ENCODE data around the gene HDGF. TPM values are rescaled to one million over a fixed set of nuclear protein-coding genes. Genes with fewer than 3 reads are reported as not detected.

The HDGF gene
- total and polyA plus RNA-seq, 10 donors, result 48.8 to 143 (median 95.6) TPM

DNA sequence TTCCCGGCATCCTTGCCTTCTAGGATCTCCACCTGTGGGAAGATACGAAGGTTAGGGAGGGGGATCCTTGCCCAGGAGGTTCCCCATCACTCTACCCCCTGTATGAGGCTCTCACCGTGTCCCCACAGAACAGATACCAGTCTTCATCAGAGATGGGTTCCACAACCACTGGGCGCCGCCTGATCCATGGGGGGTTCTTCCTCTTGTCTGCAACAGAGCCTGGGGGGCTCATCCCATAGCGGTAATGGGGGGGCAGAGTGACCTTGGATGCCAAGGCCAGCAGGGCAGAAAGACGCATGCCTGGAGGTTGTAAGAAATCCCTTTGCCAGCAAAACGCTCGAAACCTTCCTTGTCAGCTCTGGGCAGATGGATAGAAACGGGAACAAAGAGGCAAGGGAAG, 13.1 kb downstream of the HDGF start:
- Histone ChIP-seq H3K4me1 (peaks cover 11 to 46% (median 22%) of the 10 kb centered on the region in 6 donors), H3K9me3 (no peaks in the 10 kb centered on the region), H3K27me3 (replicated peaks in 1 of 7) (no peaks in the 10 kb centered on the region), H3K4me3 (no peak overlapping the region), H3K27ac (no peak overlapping the region), H3K36me3 (peaks cover 0 to 72% (median 39%) of the 10 kb centered on the region in 6 donors)
- intact Hi-C loops (cut with DNase I; ENCODE audit: low total_unique reads), result no loop called here
- 82 to 91% (median 85%) methylated on average over 10 of the region's 10 CpGs for WGBS, 5 donors
- DNase-seq, result peak; percentile 69
- TF ChIP-seq POLR2A (IDR thresholded peaks at IDR 0.05), result no peak

DNA sequence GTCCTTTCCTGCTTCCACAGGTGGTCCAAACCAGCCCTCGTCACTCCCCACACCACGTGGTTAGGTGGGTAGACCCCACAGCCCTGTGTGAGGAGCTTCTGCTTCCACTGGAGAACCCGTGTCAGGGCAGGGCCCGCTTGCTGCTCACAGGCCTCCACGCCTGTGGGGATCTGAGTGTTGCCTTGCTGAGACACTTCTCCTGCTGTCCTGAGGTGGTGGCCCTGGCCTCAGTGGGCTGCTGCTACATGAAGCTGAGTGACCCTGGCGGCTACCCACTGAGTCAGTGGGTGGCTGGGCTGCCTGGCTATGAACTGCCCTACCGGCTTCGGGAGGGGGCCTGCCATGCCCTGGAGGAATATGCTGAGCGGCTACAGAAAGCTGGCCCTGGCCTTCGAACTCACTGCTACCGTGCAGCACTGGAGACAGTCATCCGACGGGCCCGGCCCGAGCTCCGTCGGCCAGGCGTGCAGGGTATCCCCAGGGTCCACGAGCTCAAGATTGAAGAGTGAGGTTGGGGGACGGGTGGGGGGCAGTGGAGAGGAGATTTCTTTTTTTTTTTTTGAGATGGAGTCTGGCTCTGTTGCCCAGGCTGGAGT, 17.4 kb downstream of the HDGF start:
- 94 to 97% (median 94%) methylated on average over 16 to 20 of the region's 20 CpGs for WGBS, 5 donors
- H3K36me3 ChIP-seq, result peaks cover 0 to 72% (median 34%) of the 10 kb centered on the region in 6 donors

DNA sequence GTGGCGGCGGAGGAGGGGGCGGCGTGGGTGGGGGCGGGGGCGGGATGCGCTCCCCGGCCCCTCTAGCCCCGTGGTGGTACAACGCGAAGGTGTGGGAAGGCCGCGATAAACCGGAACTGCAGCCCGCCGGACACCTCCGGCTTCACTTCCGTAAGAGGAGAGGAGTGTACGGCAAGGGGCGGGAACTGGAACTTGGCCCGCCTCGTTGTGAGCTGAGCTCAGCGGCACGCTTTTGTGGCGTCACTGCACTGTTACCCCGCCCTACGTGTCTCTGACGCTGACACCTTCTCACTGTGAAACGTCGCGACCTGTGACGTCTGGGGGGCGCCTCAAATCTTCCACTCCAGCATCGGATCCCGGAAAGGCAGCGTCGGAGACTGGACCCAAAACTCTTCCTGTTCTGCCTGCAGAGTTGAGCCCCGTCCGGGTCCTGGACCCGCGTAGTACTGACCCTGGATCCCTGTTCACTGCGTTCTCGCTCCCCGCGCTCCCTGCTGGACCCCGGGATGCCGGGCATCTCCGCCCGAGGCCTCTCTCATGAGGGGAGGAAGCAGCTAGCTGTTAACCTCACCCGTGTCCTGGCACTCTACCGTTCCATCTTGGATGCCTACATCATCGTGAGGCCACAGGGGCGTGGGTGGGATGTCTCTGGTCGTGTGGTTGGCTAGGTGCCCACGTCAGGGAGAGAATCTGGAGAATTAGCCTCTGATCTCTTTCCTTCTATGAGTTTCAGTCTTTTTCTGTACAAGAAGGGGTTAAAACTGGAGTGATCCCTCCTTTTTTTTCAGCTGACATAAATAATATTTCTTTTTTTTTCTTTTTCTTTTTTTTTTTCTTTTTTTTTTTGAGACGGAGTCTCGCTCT, 22.6 kb downstream of the HDGF start, which contains the start of gene ISG20L2:
Gene ISG20L2 (minus strand): TSS at position 168 of the 864 bp plus-strand sequence. CDS start 1,114 bp downstream, outside the sequence.
- intact Hi-C loops (cut with DNase I; ENCODE audit: low total_unique reads), result loop anchor here (10.0 kb wide), 1 partner anchor 156 kb away; no protein-coding TSS in a partner anchor
- WGBS, 5 donors, result 2 to 3% (median 3%) methylated on average over 41 to 57 of the region's 57 CpGs

More for the DNA sequence above, 17.4 kb downstream of the HDGF start:
- peak; percentile 65 for DNase-seq
- no peak overlapping the region for H3K27ac ChIP-seq
- peaks cover 0 to 26% (median 9%) of the 10 kb centered on the region in 6 donors for H3K4me1 ChIP-seq
- H3K4me3 ChIP-seq, result no peak overlapping the region
- no peak for TF ChIP-seq POLR2A (IDR thresholded peaks at IDR 0.05)
- TF ChIP-seq, protein P1, sequence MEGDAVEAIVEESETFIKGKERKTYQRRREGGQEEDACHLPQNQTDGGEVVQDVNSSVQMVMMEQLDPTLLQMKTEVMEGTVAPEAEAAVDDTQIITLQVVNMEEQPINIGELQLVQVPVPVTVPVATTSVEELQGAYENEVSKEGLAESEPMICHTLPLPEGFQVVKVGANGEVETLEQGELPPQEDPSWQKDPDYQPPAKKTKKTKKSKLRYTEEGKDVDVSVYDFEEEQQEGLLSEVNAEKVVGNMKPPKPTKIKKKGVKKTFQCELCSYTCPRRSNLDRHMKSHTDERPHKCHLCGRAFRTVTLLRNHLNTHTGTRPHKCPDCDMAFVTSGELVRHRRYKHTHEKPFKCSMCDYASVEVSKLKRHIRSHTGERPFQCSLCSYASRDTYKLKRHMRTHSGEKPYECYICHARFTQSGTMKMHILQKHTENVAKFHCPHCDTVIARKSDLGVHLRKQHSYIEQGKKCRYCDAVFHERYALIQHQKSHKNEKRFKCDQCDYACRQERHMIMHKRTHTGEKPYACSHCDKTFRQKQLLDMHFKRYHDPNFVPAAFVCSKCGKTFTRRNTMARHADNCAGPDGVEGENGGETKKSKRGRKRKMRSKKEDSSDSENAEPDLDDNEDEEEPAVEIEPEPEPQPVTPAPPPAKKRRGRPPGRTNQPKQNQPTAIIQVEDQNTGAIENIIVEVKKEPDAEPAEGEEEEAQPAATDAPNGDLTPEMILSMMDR (IDR thresholded peaks at IDR 0.05 in 8 of 11, conservative IDR thresholded peaks at IDR 0.05 in 3 of 11), result no peak
- TF ChIP-seq POLR2AphosphoS5 (IDR thresholded peaks at IDR 0.05), result peak in 2 of 3 donors; percentile 25 to 62
- intact Hi-C loops (cut with DNase I; ENCODE audit: low total_unique reads), result no loop called here
- H3K9me3 ChIP-seq, result no peaks in the 10 kb centered on the region
- no peaks in the 10 kb centered on the region for H3K27me3 ChIP-seq (replicated peaks in 1 of 7)

More for the DNA sequence above, 22.6 kb downstream of the HDGF start, which contains the start of gene ISG20L2:
- peaks cover 36 to 65% (median 52%) of the 10 kb centered on the region in 6 donors for H3K4me1 ChIP-seq
- peak within 1 kb of the TSS; percentile 96 to 99 (median 98) for H3K27ac ChIP-seq
- H3K4me3 ChIP-seq, result peak within 1 kb of the TSS; percentile 59 to 90 (median 78)
- TF ChIP-seq, protein P1 (IDR thresholded peaks at IDR 0.05 in 8 of 11, conservative IDR thresholded peaks at IDR 0.05 in 3 of 11), result peak in 2 of 11 experiments; percentile 27 to 35
- TF ChIP-seq POLR2A (IDR thresholded peaks at IDR 0.05) (peak in 1 of 3 donors; percentile 19), POLR2AphosphoS5 (IDR thresholded peaks at IDR 0.05) (peak; percentile 88 to 90 (median 90))
- H3K36me3 ChIP-seq, result peaks cover 0 to 52% (median 24%) of the 10 kb centered on the region in 6 donors
- no peaks in the 10 kb centered on the region for H3K9me3 ChIP-seq
- H3K27me3 ChIP-seq (replicated peaks in 1 of 7), result no peaks in the 10 kb centered on the region
- DNase-seq, result peak; percentile 99

All from spleen (tissue), 11 donors.